Left colon (tissue), 2 donors: ENCODE results near the gene NEFH. TPM values are rescaled to one million over a fixed set of nuclear protein-coding genes. Genes with fewer than 3 reads are reported as not detected.
"Not testable (repeated sequence)": the region's sequence is repeated elsewhere in the genome, so short reads cannot be mapped to it uniquely, and the experiment has no call there.

Experiments used
- ATAC-seq: fragments of 200-7000 bp; cut with Tn5 transposase; one replicate; pipeline ENCODE4 v1.9.1; 2020; ENCODE audit warnings: mild to moderate bottlenecking, moderate library complexity
- DNase-seq, 2 donors: peaks; one replicate each; pipeline ENCODE4 v3.0.0-alpha.2; 2020
- intact Hi-C, 2 donors: fragments of 100-400 bp; cut with DNase I in 1 of 2; cut with micrococcal nuclease in 1 of 2; formaldehyde crosslinking; loops; one replicate each; pipeline versions ENCODE4 v1.11.2 to v1.14.0; 2022; cut with DNase I, micrococcal nuclease
- long read RNA-seq: library from polyadenylated mRNA; unstranded; transcript quantifications from one replicate; pipeline ENCODE4 v2.0.0, GENCODE V29; 2021
- total RNA-seq, 2 donors: library from RNA; stranded (reverse); fragmentation: NEBNext Ultra II Directional; extraction: Animal tissue kit (Norgen Biotek cat#: 25700); gene quantifications; one replicate each; pipeline ENCODE4 v1.2.1, GENCODE V29; 2021
- donor health status: DM: no; HTN: no; CAD: no.
- donor health status: DM: yes; HTN: yes; CAD: no.

The NEFH gene, protein sequence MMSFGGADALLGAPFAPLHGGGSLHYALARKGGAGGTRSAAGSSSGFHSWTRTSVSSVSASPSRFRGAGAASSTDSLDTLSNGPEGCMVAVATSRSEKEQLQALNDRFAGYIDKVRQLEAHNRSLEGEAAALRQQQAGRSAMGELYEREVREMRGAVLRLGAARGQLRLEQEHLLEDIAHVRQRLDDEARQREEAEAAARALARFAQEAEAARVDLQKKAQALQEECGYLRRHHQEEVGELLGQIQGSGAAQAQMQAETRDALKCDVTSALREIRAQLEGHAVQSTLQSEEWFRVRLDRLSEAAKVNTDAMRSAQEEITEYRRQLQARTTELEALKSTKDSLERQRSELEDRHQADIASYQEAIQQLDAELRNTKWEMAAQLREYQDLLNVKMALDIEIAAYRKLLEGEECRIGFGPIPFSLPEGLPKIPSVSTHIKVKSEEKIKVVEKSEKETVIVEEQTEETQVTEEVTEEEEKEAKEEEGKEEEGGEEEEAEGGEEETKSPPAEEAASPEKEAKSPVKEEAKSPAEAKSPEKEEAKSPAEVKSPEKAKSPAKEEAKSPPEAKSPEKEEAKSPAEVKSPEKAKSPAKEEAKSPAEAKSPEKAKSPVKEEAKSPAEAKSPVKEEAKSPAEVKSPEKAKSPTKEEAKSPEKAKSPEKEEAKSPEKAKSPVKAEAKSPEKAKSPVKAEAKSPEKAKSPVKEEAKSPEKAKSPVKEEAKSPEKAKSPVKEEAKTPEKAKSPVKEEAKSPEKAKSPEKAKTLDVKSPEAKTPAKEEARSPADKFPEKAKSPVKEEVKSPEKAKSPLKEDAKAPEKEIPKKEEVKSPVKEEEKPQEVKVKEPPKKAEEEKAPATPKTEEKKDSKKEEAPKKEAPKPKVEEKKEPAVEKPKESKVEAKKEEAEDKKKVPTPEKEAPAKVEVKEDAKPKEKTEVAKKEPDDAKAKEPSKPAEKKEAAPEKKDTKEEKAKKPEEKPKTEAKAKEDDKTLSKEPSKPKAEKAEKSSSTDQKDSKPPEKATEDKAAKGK
- total RNA-seq: under 1 TPM; 0.12 to 0.34 TPM
- long read RNA-seq: 0 reads

DNA sequence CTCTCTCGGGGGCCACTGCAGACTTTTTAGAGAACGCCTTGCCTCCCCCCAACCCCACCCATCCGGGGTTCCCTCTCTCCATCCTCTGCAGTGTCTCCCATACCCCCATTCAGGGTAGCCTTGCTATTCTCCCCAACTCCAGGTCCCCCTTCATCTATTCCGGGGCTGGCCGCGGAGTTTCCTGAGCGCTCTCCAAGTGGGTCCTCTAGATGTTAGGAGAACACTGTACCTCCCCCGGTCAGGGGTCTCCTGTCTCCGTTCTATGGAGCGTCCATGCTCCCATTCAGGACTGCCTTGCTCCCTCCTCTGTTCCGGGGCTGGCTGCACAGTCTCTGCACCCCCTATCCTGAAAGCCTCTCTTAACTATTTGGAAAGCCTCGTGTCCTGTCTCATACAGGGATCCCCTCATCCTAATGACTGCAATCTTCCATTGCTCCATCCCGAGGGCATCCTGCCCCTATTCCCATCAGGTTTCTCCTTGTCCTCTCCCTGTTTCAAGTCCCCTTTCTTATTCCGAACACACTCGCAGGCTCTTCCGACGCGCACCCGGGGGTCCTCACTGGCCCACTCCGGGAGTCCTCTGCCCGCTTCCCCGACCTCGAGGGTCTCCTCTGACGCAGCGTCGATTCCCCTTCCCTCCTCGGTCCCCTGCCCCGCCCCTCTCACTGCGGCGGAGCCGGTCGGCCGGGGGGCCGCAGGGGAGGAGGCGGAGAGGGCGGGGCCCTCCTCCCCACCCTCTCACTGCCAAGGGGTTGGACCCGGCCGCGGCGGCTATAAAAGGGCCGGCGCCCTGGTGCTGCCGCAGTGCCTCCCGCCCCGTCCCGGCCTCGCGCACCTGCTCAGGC, at the start of gene NEFH:
TSS of gene NEFH (plus strand) at position 802 of the 845 bp plus-strand sequence. CDS start 45 bp downstream, outside the sequence.
- peak; percentile 58 for ATAC-seq
- intact Hi-C loops: no loop called here
- DNase-seq: no peak

DNA sequence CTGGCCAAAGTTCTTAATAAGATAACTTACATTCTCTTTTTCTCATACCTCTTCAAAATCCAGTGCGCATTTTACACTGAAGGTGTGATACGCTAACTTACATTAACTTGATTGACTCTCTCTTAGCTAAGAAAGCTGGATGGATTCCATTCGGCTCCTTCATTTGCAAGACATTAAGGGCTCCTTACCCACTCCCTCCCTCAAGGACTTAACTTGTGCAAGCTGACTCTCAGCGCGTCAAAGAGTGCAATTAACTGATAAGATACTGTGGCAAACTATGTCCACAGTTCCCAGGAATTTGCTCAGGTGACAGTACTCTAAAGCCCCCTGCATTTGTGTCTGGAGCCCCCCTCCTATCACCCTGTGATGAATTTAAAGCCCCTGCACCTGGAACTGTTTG, 48.0 kb upstream of the NEFH start:
- DNase-seq: no peak
- no peak for ATAC-seq
- intact Hi-C loops: no loop called here

DNA sequence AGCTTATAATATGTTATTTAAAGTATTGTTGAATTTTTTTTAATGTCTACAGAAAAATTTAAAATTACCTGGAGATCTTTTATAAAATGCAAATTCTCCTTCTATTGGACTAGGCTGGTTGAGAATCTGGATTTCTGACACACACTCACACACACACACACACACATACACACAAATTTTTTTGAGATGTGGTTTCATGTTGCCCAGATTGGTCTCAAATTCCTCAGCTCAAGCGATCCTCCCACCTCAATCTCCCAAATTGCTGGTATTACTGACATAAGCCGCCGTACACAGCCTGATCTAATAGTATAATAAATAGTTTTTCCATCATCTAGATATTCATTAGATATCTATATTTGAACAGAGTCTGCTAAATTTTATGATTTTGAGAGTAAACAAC, 46.2 kb upstream of the NEFH start:
- ATAC-seq: no peak
- intact Hi-C loops: no loop called here
- DNase-seq: no peak

DNA sequence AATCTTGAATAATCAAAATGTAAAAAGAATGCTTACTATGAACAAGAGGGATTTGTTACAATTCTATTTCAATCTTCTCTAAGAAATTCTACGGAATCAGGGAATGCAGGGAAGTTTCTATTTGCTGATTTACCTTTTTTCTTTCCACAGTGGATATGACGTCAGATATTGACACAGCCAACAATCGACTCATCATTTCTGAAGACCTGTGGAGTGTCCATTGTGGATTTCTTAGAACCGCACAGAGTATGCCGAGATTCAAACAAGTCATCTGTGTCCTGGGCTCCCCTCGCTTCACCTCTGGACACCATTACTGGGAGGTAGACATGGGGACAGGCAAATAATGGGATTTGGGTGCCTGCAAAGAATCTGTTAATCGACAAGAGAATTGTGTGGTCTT, 45.7 kb upstream of the NEFH start:
- intact Hi-C loops: no loop called here
- DNase-seq (no peak), ATAC-seq (no peak)

DNA sequence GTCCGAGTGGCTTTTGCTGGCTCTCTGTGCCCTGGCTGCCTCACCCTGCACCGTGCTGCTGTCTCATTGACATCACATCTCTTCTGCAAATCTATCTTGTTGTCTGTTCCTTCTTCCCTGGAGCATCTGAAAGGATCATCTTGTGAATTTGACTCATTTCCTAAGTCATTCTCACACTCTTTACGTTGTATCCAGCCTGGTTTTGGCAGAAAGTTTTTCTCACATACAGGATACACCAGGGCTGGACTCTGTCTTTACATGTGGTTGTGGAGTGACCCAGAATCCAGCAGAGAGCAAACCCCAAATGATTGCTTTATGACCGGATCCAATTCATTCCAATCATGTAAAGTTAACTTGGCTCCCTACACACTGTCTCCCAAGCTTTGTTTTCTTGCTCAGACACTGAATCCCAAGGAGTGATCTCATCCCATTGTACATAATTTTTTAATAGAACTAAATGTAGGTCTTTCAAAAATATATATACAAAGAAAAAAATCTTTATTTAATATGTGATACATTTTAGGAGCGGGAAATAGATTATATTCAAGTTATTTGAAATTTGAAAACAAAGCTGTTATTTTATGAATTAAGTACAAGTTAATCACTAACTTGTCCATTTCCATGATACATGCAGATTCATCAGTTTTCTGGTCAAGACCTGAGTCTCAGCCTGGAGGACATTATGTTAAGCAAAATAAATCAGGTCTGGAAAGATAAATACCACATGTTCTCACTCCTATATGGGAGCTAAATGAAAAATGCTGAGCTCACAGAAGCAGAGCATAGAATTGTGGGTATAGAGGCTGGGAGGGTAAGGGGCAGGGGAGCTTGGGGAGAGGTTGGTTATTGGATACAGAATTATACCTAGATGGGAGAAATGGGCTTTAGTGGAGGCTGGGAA, 44.5 kb upstream of the NEFH start:
- intact Hi-C loops: no loop called here
- ATAC-seq: no peak
- no peak for DNase-seq

DNA sequence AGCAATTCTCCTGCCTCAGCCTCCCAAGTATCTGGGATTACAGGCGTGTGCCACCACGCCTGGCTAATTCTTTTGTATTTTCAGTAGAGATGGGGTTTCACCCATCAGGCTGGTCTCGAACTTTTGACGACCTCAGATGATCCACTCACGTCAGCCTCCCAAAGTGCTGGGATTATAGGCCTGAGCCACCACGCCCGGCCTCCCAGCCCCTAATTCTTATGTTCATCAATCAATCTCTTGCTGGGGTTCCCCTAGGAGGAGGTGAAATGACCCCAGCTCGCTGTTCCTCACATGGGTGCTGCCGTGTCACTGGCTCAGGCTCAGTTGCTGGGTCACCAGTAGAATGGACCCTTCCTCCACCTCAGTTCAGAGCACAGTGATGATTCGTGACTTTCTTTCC, 41.7 kb upstream of the NEFH start, which contains the start of gene RFPL1:
TSS of gene RFPL1 (plus strand) at position 301 of the 400 bp plus-strand sequence.
- DNase-seq, intact Hi-C loops, ATAC-seq: not testable (repeated sequence)

DNA sequence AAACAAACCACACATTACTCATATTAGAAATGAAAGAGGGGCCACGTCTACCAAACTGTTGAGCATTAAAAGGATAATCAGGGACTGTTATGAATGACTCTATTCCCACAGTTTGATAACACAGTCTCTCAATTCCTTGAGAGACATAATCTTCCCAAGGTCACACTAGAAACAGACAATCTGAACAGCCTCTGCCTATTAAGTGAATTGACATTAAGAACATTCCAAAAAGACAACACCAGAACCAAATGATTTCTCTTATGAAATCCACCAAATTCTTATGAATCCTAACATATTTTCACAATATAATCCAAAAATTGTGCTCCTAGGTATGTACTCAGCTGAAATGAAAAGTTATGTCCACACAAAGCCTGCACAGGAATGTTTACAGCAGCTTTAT, 37.0 kb upstream of the NEFH start:
- intact Hi-C loops: no loop called here
- no peak for ATAC-seq

DNA sequence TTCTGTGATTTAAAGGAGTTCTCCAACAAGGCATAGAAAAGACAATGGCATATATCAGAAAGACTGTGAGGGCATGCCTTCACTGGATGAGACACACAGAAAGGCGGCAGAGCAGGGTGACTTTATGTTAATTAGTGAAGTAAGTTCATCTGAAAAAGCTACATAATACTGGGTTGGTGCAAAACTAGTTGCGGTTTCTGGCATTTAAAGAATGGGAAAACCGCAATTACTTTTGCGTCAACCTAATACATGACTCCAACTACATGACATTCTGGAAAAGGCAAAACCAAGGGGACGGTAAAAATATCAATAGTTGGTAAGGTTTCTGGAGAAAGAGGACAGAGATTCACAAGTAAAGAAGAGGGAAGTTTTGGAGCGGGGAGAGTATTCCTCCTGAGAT, 36.6 kb upstream of the NEFH start:
- DNase-seq: no peak
- no peak for ATAC-seq
- intact Hi-C loops: no loop called here

More for the DNA sequence above, 37.0 kb upstream of the NEFH start:
- DNase-seq: no peak

DNA sequence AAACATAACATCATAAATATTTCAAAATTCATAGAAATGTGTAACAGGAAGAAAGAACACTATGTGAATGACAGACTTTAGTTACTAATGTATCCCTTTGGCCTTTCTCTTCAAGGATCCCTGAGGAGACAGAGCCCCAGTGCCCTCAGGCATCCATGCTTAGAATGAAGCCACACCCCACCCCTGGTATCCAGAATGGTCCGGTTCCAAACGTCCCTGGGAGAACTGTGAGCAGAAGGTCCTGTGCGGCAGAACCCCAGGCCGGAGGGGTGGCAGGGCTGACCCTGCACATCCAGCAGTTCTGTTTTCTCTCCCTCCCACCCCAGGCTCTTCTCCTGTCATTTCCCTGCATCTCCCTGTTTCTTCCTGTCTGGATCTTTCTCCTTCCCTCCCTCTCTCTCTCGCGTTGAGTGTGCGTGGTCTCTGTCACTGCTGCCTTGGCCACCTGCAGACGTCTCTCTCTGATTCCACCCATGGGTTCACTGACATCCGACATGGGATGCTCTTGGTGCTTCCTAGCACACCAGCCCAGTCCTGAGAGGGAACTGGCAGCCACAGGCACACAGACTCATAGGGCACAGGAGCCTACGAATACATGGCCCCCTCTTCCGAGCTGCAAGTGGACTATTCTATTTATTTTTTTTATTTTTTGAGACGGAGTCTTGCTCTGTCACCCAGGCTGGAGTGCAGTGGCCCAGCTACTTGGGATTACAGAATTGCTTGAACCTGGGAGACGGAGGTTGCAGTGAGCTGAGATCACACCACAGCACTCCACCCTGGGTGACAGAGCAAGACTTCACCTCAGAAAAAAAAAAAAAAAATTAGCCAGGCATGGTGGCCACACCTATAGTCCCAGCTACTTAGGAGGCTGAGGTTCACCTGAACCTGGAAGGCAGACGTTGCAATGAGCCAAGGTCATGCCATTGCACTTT, 35.9 kb upstream of the NEFH start:
- DNase-seq (no peak), ATAC-seq (no peak)
- intact Hi-C loops: no loop called here

DNA sequence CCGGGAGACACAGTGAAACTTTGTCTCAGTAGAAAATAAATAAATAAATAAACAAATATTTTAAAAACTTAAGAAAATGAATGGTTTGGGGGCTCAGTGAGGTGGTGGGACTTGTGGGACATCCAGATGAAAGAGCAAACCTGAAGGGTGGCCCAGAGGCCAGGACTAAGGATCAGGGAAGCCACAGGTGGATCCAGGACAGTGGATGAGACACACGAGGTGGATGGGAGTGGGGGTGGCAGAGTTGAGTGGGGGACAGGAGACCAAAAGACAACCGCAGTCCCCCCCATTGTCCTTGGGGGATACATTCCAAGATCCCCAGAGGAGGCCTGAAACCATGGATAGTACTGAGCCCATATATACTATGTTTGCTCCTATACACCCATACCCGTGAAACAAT, 34.5 kb upstream of the NEFH start:
- ATAC-seq (no peak), DNase-seq (no peak)
- intact Hi-C loops: no loop called here

DNA sequence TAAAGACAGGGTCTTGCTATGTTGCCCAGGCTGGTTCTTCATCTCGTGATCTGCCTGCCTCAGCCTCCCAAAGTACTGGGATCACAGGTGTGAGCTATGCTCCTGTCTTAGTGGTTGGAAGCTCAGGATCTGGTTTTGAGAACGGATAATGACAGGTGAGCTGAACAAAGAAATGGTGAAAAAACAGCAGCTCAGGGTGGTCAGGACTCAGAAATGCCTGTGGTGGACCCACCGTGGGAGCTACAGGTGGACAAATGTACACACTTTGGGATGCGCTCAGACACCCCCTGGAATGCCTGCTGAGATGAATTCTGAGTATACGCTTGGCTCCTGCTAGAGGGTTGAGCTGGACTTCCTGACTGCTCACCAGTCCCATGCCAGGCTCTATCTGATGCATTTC, 32.1 kb upstream of the NEFH start:
- intact Hi-C loops: no loop called here
- DNase-seq: no peak
- ATAC-seq: no peak

DNA sequence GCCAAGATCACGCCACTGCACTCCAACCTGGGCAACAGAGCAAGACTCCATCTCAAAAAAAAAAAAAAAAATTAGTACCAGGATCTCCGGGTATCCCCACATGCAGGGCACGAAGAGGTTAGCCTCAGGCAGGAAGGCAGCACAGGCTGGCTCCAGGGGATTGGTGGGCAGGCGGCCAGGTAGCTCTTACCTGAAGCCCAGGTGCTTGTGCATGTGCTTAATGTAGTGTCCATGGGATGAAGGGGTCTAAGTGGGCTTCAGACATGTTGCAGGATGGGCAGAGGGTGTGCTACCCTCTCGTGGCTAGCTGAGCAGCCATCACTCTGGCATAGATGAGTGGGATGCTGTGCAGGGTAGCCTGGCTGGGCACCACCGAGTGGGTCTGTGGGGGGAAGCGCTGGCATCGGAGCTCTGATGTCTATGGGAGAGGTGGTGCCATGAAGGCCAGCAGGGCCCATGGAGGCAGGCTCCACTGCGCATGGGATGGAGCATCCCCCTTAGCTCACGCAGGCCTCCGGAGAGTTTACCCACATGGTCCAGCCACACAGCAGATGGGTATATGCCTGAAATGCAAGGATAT, 30.6 kb upstream of the NEFH start:
- DNase-seq: no peak
- ATAC-seq: no peak
- intact Hi-C loops: no loop called here

DNA sequence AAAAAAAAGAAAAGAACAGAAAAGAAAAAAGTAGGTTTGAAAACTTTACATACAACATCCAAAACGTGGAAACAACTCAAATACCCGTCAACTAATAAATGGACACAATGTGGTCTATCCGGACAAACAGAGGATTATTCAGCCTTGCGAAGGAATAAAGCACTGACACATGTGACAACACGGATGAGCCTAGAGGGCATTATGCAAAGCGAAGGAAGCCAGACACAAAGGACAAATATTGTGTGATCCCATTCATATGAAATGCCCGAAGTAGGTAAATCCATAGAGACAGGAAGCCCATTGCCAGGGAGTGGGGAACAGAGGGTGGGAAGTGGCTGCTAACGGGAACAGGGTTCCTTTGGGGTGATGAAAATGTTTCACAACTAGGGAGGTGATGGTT, 29.8 kb upstream of the NEFH start:
- intact Hi-C loops: no loop called here
- DNase-seq: no peak
- no peak for ATAC-seq

DNA sequence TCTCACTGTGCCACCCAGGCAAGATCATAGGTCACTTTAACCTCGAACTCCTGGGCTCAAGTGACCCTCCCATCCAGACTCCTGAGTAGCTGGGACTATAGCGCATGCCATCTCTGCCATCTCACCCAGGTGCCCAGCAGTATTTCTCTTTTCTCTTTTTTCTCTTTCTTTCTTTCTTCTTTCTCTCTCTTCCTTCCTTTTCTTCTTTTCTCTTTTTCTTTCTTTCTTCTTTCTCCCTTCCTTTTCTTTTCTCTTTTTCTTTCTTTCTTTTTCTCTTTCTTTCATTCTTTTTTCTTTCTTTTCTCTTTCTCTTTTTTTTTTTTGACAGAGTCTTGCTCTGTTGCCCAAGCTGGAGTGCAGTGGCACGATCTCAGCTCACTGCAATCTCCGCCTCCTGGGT, 28.2 kb upstream of the NEFH start:
- DNase-seq (no peak), ATAC-seq (no peak)
- intact Hi-C loops: no loop called here

DNA sequence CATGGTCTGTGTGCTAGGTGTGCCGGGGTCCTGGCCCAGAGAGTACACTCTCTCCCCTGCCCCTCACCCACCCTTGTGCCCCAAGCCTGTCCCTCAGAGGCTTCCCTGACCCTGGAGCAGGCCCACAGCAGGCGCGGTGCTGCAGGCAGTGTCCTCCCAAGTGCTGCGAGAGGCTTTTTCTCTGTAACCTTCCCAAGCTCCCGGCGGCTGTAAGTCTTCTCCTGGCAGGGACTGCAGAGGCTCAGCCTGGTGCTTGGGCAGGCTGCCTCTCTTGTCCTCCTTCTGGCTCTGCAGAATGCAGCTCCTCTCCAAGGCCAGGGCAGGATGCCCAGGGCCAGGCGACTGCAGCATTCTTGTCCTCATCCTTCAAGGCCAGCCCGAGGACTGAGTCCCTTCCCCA, 25.7 kb upstream of the NEFH start:
- DNase-seq (no peak), ATAC-seq (no peak)
- intact Hi-C loops: no loop called here

DNA sequence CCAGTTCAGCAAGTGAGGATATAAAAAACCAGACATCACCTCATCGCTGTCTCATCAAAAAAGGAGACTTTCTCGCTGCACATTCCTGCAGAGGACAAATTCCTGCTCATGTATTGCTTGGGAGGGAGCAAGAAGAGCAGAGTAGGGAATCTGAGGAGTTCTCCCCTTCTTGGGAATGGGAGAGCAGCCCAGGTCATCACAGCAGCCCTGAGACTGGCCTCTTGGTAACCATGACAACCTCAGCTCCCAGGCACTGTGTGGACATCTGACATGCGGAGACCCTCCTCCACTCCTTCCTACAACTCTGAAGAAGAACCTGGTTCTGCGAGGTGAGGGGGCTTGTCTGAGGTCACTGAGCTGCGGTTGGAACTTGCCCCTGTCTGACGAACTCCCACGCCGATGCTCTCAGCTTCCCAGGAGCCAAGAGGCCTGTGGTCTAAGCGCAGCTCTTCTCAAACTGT, 23.8 kb upstream of the NEFH start:
- ATAC-seq (no peak), DNase-seq (no peak)
- intact Hi-C loops: no loop called here
